ENCODE data around the gene CCDC102A. TPM values are rescaled to one million over a fixed set of nuclear protein-coding genes. Genes with fewer than 3 reads are reported as not detected.
"Not testable (repeated sequence)": the region's sequence is repeated elsewhere in the genome, so short reads cannot be mapped to it uniquely, and the experiment has no call there.

Gene CCDC102A
- total RNA-seq, 1 donor from 2014 or later, result 27.3 TPM

DNA sequence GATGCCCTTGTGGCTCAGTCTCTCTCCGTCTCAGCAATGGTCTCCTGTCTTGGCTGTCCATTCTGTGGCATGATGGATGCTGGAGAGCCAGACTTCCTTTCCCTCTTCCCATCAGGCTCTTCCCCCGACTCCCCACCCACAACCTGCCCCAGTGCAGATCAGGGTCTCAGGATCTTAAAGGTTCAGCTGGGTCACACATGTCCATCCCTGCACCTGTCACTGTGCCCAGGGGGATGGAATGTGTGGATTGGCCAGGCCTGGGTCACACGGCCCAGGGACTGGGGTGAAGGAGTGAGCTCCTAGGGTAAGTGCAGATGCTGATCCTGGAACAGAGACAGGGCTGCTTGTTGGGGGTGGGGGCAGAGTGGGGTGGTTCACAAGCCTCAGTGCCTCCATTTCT is 29.1 kb upstream of the CCDC102A start:
- DNase-seq (ENCODE audit: low read depth), result no peak

DNA sequence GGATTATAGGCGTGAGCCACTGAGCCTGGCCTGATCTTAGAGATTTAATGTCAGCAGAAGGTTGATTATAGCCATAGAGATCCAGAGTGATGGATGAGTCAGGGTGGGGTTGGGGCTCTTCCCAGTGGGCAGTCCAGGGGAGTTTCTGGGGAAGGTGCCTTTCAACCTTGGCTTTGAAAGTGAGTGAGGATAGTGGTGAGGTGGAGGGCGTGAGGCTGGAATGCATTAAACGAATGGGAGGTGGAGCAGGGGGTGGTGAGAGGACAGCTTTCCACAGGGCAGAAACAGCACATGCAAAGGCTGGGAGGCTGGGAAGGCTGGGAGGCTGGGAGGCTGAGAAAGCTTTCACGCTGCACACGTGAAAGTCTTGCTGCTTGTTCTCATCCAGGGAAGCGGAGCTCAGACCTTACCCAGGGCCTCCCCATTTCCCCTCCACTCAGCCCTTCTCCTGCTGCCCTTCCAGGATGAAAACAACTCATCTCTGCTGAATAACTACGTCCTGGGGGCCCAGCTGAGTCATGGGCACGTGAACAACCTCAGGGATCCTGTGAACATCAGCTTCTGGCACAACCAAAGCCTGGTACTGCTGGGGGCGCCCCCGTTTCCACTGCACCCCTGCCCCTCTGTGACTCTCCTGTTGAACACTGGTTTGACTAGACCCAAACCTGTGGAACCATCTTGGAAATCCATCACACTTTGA is 28.4 kb upstream of the CCDC102A start:
- peak; percentile 10 for DNase-seq (ENCODE audit: low read depth)

DNA sequence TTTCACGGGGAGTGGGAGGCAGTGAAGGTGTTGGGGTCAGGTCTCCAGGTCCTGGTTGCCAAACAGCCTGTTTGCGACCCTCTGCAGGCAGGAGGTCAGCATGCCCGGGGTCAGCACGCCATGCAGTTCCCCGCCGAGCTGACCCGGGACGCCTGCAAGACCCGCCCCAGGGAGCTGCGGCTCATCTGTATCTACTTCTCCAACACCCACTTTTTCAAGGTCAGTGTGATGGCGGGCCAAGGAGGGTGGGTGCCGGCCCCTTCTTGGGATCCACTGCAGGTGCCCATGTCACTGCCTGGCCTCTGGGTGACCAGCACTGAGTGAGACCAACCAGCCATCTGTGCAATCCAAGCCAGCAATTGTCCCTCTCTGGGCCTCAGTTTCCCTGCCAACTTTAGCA is 27.4 kb upstream of the CCDC102A start:
- no peak for DNase-seq (ENCODE audit: low read depth)

DNA sequence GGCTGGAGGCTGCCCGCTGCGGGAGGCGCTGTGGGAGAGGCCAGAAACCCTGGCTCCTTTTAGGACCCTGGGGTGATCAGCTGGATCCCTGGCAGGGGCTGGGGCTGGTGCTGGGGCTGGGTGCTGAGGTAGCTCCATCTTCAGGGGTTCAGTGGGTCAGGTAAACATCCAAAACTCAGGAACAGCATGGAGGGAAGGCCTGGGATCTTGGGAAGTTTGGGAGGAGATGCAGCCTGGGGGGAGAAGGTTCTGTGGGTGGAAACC is 27.0 kb upstream of the CCDC102A start:
- no peak for DNase-seq (ENCODE audit: low read depth)

DNA sequence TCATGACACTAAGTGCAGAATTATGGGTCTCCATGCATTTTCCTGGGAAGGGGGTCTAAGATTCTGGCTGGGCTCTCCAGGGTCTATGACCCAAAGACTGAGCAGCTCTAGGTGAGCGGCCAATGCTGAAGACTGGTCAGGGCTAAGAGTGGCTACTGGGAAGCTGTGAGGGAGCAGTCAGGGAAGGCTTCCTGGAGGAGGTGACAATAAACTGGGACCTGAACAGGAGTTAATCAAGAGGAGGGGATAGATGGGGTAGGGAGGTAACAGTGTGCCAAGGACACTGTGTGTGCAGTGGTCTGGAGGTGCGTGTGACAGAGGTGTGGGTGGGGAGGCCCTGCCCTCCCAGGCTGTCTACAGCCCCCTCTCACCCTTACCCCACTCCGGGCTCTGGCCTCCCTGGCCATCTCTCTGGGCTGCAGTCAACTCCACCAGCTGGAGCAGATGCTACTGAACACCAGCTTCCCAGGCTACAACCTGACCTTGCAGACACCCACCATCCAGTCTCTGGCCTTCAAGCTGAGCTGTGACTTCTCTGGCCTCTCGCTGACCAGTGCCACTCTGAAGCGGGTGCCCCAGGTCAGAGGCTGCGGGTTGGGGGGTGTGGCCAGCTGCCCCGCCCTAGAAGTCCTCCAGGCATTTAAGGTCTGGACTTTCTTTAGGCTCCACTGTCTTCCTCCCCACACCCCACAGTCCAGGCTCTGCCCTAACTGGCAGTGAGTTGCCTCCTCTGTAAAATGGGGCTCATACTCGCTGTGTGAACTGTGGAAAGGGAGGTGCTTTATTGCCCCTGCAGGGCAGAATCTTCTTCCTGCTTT is 26.5 kb upstream of the CCDC102A start:
- no peak for DNase-seq (ENCODE audit: low read depth)

DNA sequence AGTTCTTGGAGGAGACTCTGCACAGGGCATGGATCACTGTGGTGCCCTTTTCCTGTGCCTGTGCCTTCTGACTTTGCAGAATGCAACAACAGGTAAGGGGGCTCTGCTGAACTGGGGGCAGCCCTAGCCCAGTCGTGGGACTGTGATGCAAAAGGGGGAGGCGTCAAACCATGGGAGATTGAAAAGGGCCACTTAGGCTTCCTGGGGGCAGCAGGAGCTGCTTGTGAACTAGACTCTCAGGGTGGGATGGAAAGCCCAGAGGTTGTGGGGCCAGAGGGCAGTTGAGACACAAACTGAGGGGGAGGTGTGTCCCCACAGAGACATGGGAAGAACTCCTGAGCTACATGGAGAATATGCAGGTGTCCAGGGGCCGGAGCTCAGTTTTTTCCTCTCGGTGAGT is 25.7 kb upstream of the CCDC102A start:
- no peak for DNase-seq (ENCODE audit: low read depth)

DNA sequence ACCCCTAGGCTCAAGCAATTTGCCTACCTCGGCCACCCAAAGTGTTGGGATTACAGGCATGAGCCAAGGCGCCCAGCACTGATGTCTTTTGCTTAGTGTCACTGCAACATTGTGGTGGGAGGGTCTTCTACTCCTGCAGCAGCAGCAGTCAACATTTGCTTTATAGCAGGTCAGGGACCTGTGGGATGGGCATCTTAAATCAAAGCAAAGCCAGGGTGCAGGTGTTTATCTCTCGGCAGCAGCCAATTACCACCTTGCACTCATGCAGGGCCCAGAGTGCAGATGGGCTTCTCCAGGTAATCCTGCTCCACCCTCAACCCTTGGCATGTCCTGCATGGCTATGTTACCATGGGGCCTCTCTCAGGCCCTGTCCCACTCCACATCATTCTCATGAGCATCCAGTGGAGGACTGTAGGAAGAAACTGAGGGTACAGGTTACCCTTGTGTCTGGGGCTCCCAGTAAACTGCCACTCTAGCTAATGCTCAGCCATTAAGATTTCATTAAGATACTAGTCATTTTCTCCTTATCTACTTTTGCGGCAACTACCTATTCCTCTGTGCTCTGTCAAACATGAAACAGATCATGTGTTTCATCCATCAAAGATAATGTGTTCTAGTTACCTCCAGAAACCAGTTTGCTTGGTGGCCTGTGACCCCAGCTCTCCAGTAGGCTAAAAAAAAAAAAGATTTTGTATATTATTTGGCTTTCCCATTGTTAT is 22.9 kb upstream of the CCDC102A start:
- no peak for DNase-seq (ENCODE audit: low read depth)

DNA sequence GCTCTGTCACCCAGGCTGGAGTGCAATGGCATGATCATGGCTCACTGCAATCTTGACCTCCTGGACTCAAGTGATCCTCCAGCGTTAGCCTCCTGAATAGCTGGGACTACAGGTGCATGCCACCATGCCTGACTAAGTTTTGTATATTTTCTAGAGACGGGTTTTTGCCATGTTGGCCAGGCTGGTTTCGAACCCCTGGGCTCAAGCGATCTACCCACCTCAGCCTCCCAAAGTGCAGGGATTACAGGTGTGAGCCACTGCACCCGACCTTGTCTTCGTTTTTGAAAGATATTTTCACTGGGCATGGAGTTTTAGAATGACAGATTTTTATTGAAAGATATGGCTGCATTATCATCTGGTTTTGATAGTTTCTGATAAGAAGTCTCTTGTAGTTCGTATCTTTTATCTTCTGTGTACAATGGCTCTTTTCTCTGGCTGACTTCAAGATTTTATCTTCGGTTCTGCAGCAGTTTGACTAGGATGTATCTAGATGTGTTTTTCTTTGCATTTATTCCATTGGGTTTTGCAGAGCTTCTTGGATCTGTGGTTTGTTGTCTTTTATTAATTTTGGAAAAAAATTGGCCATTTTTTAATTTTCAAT is 20.7 kb upstream of the CCDC102A start:
- DNase-seq (ENCODE audit: low read depth), result no peak

DNA sequence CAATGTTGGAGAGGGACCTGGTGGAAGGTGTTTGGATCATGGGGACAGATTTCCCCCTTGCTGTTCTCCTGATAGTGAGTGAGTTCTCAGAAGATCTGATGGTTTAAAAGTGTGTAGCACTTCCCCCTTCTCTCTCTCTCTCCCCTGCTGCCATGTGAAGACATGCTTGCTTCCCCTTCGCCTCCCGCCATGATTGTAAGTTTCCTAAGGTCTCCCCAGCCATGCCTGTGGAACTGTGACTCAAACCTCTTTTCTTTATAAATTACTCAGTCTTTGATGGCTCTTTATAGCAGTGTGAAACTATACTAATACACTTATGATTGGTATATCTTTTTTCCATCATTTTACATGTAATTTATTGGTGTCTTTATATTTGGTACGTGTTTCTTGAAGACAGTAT is 19.5 kb upstream of the CCDC102A start:
- no peak for DNase-seq (ENCODE audit: low read depth)

DNA sequence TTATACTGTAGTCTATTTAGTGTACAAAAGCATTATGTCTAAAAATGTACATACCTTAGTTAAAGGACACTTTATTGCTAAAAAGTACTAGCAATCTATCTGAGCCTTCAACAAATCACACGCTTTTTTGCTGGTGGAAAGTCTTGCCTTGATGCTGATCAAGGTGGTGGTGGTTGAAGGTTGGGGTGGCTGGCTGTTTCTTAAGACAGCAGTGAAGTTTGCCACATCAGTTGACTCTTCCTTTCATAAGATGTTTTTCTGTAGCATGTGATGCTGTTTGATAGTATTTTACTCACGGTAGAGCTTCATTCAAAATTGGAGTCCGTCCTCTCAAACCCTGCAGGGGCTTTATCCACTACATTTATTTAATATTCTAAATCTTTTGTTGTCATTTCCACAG is 14.7 kb upstream of the CCDC102A start:
- no peak for DNase-seq (ENCODE audit: low read depth)

DNA sequence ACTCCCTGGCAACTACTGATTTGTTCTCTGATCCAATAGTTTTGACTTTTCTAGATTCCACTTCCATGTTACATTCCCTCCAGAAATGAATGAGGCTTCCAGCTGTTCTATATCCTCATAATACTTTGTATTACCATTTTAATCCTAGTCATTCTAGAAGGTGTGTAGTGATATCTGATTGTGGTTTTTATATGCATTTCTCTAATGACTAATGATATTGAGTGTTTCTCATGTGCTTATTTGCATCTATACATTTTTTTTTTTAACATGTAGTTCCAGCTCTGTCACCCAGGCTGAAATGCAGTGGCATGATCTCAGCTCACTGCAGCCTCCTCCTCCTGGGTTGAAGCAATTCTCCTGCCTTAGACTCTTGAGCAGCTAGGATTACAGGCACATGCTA is 13.4 kb upstream of the CCDC102A start:
- no peak for DNase-seq (ENCODE audit: low read depth)

DNA sequence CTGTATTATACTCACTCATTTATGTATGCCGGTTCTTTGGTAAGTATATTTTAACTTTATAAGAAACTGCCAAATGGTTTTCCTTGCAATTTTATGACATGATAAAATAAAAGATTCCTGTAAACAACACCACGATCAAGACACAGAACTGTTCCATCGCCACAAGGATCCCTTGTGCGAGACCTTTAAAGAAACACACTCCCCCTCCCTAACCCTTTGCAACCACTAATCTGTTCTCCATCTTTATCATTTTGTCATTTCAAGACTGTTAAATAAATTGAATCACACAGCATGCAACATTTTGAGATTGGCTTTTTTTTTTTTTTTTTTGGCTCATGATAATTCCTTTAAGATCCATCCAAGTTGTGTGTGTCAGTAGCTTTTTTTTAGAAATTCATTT is 12.0 kb upstream of the CCDC102A start:
- DNase-seq (ENCODE audit: low read depth), result no peak

DNA sequence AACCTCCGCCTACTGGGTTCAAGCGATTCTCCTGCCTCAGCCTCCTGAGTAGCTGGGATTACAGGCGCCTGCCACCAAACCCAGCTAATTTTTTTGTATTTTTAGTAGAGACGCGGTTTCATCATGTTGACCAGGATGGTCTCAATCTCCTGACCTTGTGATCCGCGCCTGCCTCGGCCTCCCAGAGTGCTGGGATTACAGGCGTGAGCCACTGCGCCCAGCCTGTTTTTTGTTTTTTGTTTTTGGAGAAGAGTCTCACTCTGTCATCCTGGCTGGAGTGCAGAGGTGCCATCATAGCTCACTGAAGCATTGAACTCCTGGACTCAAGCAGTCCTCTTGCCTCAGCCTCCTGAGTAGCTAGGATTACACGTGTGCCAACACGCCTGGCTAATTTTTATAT is 11.2 kb upstream of the CCDC102A start:
- not testable (repeated sequence) for DNase-seq (ENCODE audit: low read depth)

DNA sequence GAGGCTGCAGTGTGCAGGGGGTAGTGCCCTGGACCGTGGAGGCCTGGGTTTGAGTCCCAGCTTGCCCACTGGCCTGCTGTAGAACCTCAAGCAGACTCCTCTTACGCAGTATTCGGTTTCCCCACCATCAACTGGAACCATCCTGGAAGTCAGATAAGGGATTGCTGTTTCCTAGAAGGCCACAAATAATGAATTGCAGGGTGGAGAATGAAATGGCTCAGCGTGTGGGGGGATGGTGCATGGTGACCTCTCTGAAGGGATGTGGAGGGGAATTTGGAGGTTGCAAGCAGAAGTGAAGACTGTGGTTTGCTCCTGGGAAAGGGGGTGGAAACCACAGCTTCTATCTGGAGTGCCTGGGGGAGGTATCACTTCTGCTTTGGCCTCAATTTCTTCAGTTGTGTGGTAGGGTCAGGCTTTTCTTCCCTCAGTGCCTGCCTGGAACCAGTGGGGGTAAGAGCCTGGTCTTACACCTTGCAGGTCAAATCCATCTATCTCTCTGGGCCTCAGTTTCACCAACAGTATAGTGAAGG is 7.8 kb upstream of the CCDC102A start:
- peak; percentile 21 for DNase-seq (ENCODE audit: low read depth)

DNA sequence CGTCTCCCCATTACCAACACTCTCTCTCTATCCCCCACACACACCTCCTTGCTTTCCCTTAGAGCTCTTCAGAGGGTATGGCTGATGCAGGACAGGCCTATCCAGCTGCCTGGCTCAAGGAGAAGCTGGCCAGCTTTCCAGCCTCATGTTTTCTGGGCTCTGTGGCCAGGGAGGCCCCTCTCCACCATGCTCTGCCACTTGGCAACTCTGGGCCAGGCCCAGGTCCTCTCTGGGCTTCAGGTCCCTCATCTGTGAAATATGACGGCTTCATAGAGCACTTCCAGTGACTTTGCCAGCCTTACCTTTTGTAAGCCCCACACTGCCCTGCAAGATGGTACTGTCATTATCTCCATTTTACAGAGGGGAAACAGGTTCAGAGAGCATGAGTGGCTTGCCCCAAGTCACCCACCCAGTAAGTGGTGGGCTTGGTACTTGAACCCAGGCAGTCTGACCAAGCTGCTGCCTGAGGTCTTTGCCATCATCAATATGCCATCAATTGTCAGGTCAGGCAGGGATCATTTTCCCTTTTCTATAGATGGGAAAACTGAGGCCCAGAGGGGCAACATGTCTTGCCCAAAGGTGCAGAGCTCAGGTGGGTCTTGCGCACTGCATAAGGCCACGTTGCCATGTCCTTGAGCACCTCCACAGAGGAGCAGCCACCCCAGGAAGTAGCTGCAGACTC is 5.5 kb upstream of the CCDC102A start:
- no peak for DNase-seq (ENCODE audit: low read depth)

DNA sequence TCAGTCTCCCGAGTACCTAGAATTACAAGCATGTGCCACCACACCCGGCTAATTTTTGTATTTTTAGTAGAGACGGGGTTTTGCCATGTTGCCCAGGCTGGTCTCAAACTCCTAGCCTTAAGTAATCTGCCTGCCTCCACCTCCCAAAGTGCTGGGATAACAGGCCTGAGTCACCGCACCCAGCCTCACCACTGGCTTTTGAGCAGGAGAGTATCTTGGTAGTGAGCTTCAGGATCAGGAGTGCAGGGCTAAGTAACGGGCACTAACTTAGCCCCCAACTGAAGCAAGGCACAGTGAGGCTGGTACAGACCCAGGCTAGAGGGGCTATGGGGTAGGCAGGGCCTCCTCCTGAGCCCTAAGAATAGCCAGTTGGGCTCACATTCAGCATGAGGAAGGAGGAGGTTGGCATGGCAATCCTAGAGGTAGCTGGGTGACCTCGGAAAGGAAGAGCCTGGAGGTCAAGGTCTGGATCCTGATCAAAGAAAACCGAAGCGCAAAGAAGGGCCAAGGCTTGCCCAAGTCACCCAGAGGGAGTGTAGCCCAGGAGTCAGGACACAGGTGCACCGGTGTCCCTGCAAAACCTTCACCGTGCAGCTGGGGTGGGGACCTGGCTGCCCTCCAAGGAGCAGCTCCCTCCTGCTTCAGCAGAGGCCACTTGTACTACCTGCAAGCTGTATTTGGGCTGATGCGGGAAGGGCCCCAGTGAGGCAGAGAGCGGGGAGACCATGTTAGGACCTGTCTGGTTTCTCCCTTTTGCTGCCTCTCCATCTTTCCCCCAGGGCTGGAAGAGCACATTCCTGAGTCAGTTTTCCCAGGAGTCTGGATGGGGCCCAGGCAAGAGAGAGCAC is 4.8 kb upstream of the CCDC102A start:
- DNase-seq (ENCODE audit: low read depth), result no peak

DNA sequence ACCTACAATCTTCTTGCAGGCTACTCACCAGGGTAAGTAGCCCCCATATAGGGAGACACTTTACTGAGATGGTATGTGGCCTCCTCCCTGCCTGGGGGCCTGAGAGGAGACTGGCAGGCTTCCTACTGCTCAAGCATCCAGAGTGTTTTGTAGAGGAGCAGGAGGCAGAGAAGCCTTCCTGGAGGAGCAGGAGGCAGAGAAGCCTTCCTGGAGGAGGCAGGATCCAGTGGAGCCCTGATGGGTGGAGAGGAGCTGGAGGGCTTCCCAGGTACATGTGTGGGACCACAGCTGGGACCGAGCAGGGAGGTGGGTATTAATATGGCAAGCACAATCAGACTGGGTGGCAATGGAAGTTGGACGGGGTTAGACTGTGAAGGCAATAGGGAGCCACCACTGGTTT is 4.0 kb upstream of the CCDC102A start:
- DNase-seq (ENCODE audit: low read depth), result no peak

DNA sequence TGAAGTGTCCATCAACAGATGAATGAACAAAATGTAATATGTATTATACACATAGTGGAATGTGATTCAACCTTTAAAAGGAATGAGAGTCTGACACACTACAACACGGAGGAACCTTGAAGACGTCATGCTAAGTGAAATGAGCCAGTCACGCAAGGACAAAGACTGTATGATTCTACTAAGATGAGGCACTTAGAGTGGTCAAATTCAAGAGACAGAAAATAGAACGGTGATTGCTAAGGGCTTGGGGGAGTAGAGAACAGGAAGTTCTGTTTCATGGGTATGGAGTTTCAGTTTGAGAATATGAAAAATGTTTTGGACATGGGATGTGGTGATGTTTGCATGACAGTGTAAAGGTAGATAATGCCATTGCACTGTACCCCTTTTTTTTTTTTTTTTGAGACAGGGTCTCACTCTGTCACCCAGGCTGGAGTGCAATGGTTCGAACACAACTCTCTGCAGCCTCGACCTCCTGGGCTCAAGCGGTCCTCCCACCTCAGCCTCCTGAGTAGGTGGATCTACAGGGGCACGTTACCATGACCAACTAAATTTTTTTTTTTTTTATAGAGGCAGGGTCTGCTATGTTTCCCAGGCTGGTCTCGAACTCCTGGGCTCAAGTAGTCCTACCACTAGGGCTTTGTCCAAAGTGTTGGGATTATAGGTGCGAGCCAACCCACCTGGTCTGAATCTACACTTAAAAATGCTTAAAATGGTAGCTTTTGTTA is 2.9 kb upstream of the CCDC102A start:
- no peak for DNase-seq (ENCODE audit: low read depth)

DNA sequence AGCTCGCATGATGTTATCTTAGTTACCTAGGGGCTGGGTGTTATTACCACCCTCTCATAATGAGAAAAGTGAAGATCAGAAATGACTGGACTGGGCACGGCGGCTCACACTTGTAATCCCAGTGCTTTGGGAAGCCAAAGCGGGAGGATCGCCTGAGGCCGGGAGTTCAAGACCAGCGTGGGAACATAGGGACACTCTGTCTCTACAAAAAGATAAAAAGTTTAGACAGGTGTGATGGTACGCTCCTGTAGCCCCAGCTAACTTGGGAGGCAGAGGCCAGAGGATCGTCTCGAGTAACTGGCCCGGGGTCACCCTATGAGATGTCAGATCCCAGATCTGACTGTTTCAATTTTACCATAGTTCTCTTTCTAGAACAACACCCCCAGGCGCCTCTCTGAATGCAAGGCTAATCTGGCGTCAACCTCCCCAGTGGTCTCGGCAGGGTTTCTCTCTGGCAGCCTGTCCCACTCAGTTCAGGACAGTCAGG is 1.9 kb upstream of the CCDC102A start:
- DNase-seq (ENCODE audit: low read depth), result no peak

Data from renal cortical epithelial cell (primary cell).